ENCODE data around the gene CTNNA2.
"Not testable (repeated sequence)": the region's sequence is repeated elsewhere in the genome, so short reads cannot be mapped to it uniquely, and the experiment has no call there.

The CTNNA2 gene

DNA sequence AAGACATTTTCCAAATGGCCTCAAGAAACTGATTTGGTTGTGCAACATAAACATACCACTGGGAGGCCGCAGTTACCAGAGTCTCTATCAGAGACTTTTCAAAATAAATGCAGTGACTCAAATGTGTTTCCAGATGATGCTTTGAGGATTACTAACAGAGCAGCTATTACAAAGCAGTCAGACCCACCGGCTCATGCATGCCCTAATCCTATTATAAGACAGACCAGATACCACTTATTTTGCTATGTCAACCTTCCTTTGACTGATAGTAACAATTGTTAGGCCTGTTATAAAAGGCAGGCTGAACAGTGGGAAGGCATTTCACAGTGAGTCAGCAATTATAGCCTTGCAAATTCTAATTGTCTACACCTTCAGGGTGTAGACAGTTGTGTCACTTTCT, 574.0 kb downstream of the CTNNA2 start:
- peak; percentile 61 for DNase-seq (ENCODE audit: low spot score)

DNA sequence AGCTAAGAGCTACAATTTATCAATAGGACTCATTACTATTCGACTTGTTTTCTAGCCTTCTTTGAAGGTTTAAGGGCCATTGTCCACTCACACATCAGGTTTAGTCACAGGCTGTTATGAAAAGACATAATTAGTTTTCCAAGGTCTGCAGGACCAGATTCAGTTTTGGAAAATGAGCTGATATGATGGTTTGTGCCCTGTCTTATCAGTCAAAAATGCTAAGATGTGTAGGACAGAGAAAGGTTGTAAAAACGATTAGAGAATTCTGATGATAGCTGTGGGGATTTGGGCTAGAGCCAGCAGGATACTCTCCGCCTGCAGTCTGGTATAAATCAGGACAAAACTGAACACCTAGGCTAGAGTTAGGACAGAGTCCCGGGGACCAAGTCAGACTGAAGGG, 578.4 kb downstream of the CTNNA2 start:
- DNase-seq (ENCODE audit: low spot score) = no peak

DNA sequence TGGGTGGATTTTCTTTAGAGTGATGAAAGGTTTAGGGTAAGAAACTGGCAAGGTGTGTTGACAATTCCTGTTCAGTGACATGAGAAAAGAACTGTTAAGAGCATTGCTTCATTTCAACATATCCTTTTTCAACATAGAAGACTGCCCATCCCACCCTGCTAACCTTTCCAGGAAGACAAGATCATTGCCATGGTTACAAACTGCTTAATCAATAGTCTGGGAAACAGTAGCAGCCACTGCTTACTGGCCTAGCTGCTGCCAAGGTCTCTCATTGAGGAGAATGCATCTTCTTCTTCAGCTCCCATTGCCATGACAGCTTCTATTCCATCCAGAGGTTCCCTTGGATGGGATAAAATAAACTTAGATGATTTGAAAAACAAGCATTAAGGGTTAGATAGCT, 579.6 kb downstream of the CTNNA2 start:
- DNase-seq (ENCODE audit: low spot score) = no peak

DNA sequence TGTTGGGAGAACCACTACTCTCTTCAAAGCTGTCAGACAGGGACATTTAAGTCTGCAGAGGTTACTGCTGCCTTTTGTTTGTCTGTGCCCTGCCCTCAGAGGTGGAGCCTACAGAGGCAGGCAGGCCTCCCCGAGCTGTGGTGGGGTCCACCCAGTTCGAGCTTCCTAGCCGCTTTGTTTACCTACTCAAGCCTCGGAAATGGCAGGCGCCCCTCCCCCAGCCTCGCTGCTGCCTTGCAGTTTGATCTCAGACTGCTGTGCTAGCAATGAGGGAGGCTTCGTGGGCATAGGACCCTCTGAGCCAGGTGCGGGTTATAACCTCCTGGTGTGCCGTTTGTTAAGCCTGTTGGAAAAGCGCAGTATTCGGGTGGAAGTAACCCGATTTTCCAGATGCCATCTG, 585.7 kb downstream of the CTNNA2 start:
- DNase-seq (ENCODE audit: low spot score) = not testable (repeated sequence)

DNA sequence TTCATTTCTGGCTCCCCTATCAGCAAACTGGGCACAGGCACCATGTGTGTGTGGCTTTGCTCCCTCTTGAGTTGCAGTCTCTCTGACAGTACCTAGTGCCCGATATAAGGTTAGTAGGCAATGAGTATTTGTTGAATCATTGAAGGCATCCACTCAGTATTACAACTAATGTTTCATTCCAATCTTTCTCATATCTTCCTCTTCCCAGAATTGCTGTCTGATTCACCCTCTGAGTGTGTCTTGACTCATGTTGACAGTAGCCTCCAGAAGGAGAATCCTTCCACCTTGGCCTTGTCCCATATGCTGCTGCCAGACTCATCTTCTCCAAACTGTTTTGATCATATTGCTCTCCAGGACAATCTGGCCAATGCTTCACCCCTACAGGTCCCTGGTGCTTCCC, 589.2 kb downstream of the CTNNA2 start:
- DNase-seq (ENCODE audit: low spot score) = peak; percentile 70

DNA sequence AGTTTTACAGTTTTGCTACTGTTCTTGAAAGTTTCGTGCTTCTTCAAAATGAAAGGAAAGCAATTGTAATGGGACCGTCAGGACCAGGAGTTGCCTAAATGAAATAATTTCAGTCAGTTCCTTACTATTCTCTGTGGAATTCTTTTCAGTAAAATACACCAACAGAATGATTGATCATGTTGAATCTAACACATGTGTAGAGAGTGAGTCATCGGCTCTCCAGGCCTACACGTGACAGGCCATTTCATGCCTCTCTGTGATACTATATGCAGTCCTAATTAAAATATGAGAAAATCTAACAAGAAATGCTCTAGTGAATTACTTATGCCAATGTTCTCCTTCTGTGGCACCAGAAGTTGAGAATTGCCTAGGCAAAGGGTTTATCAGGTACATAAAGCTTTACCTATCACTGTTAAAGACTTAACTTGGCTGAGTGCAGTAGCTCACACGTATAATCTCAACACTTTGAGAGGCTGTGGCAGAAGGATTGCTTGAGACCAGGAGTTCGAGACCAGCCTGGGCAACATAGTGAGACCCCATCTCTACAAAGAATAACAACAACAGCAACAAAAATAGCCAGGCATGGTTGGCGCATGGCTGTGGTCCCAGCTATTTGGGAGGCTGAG, 592.3 kb downstream of the CTNNA2 start:
- DNase-seq (ENCODE audit: low spot score) = peak; percentile 9

DNA sequence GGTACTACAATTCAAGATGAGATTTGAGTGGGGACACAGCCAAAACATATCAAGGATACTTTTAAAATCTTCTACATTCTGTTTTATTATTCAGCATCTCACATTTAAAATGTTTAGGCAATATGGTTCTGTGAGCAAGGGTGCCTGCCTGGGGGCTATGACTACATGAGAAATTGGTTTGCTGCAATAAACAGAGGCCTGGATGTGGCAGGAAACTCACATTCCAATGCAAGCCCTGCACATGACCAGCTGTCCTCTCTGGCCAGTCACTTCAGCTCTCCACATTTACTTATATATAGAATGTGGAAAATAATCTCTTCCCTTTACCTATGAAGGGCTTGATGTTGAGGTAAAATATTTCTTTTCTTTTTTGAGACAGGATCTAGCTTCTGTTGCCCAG, 598.3 kb downstream of the CTNNA2 start:
- DNase-seq (ENCODE audit: low spot score) = no peak

DNA sequence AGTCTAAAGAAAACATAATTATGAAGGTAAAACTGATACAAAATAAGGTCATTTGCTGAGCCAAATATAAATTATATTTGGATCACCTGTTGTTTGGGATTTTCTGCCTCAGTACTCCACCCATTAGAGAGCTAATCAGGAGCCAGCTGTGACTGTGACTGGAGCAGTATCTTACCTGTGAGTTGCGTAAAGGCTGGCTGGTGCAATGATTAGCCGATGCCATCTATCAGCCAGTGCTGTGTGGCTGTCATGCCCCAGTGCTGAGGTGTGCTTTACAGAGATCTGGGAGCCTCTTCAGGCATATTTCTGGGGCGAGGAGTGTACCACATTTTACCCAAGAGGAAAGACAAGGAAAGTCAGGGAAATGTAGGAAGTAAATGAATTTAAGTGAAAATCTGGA, 599.9 kb downstream of the CTNNA2 start:
- no peak for DNase-seq (ENCODE audit: low spot score)

DNA sequence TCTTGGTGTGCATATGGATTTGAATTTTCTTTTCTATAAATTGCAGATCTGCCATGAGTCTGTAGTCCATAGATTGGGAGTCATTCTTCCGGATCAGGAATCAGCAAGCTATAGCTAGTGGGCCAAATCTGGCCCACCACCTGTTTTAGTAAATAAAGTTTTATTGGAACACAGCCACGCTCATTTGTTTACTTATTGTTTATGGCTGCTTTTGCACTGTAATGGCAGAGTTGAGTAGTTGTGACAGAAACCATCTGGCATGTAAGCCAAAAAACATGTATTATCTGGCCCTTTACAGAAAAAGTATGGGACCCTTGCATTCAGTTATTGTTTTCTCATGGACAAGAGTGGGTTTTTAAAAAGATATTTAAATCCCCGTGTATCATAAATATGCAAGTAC, 600.5 kb downstream of the CTNNA2 start:
- DNase-seq (ENCODE audit: low spot score) = no peak

DNA sequence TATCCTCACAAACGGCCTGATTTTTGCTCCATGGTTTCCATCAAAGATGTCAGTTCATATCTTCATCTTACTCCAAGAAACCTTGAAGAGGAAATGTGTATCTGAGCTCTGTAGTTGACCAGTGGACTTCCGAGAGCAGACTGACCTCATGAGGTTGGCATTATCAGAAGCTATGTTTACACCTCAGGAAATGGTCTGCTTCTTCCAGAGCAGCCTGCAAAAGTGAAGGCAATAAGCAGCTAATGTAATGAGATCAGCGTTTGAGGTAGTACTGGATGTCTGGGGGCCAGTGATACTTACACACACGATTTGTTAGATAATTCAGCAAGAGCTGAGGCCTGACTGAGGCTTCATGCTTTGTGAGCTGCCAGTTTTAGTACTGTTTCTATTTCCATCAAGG, 602.0 kb downstream of the CTNNA2 start:
- DNase-seq (ENCODE audit: low spot score) = no peak

DNA sequence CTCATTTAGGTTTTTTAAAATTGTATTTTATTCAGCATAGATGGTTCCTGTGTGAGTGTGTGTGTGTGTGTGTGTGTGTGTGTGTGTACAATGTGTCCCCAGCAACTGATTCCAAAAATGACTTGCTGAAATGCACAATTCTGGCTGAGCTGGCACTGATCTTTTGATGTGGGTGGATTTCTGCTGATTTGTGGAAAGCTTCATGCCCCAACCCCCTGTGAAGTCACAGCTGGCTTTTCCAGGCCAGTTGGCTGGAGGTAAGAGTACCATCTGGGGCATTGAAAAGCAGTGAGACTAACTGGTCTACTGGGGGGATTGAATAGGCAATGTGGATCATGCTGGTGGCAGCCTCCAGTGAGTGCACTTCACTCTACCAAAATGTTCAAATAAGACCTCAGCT, 604.5 kb downstream of the CTNNA2 start:
- no peak for DNase-seq (ENCODE audit: low spot score)

DNA sequence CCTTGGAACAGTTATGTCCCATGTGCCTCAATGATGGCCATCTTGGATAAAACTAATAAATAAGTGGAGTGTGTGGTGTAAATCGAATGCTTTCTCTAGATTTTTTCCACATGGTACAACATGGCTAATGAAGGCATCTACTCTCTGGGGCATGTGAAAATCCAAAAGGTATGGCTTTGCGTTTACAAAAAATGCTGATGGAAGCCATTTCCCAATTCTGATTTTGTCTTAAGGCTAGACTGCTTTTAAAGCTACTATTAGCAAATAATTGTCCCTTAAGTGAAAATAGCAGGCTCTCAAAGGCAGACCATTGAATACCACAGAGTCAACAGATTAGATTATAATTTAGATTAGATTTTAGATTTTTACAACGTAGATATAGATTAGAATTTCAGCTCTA, 608.0 kb downstream of the CTNNA2 start:
- no peak for DNase-seq (ENCODE audit: low spot score)

DNA sequence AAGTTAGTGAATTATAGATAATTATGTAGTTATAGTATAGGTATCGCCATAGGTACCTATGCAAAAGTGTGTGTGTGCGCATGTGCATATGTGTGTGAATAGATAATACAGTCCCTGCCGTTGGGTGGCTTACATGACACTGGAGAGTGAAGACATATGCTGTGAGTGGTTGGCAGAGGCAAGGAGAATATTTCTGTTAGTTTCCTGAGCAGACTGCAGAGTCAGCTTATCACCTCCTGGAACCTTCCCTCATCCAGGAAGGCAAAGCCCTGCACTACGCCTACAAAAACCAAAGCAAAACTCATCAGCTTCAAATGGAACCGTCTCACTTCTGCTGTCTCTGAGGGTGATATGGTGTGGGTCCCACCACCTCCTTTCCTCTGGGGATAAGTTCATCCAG, 609.8 kb downstream of the CTNNA2 start:
- no peak for DNase-seq (ENCODE audit: low spot score)

DNA sequence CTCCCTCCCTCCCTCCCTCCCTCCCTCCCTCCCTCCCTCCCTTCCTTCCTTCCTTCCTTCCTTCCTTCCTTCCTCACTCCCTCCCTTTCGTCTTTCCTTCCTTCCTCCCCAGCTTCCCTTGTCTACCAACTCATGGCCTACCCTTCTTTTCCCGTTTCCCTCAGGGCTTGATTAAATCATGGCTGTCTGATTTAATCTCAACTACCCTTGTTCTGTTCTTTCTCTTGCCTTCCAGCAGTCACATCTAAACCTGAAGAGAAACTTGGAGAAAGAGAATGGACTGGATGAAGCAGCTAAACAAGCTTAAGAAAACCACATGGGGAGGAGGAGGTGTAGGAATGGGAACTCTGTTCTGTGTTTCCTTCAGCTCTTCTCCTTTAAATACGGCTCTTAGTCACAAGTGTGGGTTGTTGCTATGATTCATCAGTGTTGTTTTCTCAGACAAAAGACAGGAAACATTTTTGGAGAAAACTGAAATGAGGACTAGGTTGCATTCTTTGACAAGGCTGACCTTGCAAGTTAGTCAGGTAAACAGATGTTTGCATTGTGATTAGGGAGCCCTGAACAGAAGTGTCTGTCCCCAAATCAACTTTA, 613.8 kb downstream of the CTNNA2 start:
- peak; percentile 18 for DNase-seq (ENCODE audit: low spot score)

DNA sequence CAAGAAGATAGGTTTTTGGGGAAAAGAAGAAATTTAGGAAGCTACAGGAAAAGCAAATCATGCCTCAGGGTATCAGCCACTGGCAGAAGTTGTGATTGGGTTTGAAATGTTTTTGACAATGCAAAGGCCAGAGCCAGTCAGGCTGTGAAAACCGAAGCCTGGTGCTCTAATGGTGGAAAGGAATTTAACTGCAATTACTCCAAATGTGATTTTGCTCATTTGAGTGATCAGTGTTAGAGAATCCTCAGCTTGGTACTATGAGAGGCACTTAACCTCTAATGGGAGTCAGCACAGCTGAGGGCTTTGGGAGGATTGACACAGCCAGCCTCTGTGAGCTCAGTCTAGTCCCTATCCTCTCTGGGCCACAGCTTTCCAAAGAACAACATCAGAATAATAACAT, 615.2 kb downstream of the CTNNA2 start:
- DNase-seq (ENCODE audit: low spot score) = no peak

DNA sequence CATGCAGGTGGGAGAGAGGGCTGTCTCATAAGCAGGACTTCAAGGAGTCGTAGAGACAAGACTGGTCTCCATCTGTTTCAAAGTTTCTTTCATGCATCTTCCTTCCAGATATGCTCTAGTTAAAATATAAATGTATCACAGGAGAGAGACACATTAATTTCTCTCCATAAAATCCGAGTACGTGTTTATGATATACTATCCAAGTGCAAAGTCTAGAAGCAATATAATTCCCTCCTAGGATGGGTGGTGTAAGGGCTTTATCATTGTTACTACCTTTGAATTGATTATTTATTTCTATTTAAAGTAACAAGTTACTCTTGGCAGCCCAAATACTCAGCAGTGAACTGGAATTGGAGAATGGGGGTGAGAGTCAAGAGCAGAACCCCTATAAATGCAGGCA, 619.4 kb downstream of the CTNNA2 start:
- no peak for DNase-seq (ENCODE audit: low spot score)

DNA sequence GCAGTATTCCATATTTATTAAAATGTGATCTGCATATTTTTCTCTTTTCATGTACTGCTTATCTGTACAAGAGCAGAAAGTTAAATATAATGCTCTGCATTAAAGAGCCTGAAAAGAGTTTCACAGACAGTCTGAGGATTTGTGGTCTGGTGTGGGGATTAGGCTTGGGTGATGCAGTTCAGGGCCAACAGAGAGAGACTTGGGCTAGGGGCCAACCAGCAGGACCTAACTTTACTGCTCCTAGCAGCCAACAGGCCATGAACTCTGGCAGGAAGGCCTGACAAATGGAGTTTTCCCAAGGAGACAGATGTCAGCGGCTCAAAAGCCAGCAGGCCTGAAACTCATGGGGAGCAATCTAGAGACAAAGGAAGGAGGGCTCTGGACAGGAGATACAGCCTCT, 622.1 kb downstream of the CTNNA2 start:
- no peak for DNase-seq (ENCODE audit: low spot score)

DNA sequence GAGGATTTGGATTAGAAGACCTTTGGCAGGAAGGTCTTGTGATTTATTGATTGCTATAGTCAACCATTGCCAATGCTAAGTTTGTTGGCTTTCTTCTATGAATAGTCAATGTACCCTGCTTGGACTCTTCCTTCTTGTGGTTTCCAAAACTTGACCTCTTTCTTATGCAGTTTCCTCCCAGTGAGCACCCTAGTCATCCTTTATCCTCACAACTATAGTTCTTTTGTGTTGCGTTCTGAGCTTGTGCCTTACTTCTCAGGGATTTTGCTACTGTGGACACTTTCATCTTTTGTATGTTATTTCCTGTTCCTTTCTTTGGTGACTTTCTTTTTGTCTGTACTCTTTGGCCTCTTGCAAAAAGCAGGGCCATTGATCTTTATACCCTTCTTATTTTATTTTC, 623.5 kb downstream of the CTNNA2 start:
- no peak for DNase-seq (ENCODE audit: low spot score)

DNA sequence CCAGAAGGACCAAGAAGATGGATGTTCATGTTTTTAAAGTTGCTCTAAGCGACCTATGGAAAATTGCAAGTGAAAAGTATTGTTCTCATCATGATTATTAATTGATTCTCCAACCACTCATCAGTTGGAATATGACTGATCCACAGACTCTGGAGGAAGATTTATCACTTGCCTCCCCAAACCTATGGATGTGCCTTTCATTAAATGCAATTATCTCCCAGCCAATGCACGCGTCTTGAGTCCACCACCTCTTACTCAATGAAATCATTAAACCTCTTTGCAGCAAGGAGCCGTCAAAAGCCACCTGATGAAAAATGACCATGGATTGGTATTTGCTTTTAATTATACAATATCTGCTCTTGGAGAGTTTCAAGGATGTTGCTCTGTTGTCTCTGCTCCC, 626.1 kb downstream of the CTNNA2 start:
- DNase-seq (ENCODE audit: low spot score) = no peak

DNA sequence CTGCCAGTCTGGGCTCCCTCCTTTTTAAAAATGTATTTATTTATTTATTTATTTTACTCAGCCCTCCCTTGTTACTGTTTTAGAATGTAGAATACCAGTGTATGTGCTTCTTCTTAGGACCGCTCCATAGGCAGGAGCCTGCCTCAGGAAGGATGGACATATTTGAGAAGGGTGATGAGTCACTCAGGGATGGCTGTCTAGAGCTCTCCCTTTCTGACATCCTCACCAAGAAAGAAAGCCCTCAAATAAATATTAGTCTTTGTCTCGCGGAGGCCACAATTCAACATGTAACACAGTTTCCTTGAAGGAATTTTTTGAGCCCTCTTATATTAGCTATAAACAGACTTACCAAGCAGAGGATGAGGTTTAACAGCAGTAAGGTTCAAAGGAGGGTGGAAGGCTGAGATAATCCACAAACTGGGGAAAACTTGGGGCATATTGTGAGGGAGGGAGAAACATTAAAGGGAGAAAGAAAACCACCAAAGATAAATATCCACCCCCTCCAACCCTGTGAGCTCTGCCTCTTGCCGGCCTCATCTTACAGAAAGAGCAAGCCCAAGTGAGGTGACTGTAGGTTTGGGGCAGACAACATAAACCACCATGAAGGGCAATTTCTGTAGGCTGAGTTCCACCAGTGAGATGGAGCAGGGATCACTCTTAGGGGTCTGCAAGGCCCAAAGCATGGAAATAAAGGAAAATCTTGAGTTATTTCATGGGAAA, 628.3 kb downstream of the CTNNA2 start:
- no peak for DNase-seq (ENCODE audit: low spot score)

DNA sequence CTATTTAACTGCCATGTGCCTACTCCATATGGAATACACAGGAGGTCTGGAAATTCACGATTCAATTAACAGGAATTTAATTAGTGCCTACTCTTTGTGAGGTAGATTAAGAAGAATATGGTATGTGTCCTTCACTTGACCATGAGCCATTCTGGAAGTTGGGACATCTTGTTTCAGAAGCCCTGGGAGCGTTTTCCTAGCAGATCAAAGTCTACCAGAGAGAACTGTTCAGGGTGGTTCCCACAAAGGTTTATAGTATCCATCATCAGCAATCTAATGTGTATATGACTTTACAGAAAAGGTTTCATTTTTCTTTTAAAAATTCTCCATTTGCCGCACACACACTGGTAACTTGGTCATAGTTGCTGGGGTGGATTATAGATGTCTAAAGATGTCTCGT, 632.6 kb downstream of the CTNNA2 start:
- no peak for DNase-seq (ENCODE audit: low spot score)

DNA sequence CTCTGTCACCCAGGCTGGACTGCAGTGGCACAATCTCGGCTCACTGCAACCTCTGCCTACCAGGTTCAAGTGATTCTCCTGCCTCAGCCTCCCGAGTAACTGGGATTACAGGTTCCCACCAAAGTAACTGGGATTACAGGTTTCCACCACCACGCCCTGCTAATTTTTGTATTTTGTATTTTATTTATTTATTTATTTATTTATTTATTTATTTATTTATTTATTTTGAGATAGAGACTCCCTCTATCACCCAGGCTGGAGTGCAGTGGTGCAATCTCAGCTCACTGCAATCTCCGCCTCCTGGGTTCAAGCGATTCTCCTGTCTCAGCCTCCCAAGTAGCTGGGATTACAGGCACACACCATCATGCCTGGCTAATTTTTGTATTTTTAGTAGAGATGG, 633.9 kb downstream of the CTNNA2 start:
- DNase-seq (ENCODE audit: low spot score) = not testable (repeated sequence)

DNA sequence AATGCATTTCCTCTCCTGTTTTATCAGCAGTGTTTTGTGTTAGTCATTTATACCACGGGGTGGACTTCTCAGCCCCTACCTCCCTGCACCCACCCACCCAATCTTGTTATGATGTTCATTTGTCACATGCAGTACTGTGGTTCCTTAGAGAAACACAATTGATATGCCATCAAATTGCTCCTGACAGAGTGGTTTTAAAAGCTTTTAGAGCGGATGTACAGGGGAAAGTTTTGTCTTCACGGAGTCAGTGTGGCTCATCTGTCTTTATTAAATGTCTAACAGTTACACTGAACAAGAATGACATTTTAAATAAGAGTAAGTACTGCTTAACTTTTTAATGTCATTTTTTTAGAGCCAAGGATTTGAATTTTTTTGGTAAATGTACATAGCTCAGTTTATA, 634.8 kb downstream of the CTNNA2 start:
- no peak for DNase-seq (ENCODE audit: low spot score)

DNA sequence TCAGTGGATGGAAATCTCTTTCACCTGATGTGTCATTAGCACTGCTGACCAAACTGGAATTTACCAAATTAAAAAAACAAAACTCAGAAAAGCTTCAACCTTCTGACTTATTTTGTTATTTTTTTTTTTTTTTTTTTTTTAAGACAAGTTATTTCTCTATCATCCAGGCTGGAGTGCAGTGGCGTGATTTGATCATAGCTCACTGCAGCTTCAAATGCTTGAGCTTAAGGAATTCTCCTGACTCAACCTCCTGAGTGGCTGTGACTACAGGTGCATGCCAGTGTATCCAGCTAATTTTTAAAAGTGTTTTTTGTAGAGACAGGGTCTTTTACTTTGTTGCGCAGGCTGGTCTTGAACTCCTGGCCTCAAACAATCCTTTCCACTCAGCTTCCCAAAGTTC, 636.1 kb downstream of the CTNNA2 start:
- no peak for DNase-seq (ENCODE audit: low spot score)

Data from hepatic stellate cell (primary cell).